IMR-90 (cell line): ENCODE results near the gene RNFT2. TPM values are rescaled to one million over a fixed set of nuclear protein-coding genes. Genes with fewer than 3 reads are reported as not detected.

Experiments used
- ATAC-seq: fragments of 200-7000 bp; cut with Tn5 transposase; 2 replicates; pipeline ENCODE4 v1.9.1; 2020; ENCODE audit warnings: low read depth, mild to moderate bottlenecking, moderate library complexity
- BruUV-seq: library from RNA; stranded (reverse); fragments of 400-500 nt; replicated peaks from 2 replicates; lab custom pipeline; 2021; lab: Mats Ljungman, UMichigan
- CTCF ChIA-PET: fragments of 300-600 bp; formaldehyde crosslinking; extraction: SDS; loops from one replicate; lab custom pipeline; 2021; ENCODE audit warnings: antibody characterized with exemption; lab: Yijun Ruan, JAX
- POLR2A ChIA-PET: fragments of 300-600 bp; sonication (Branson Sonifier 250); formaldehyde crosslinking; loops from one replicate; lab custom pipeline; 2022; ENCODE audit warnings: antibody characterized with exemption; ENCODE audit not compliant: unreplicated experiment; lab: Charles Lee
- DNase-seq: peaks from one replicate; pipeline ENCODE4 v3.0.0; 2013
- H2AFZ ChIP-seq: replicated peaks from 2 replicates; pipeline ENCODE3; 2013; ENCODE audit warnings: low read length, mild to moderate bottlenecking; ENCODE audit not compliant: poor library complexity
- H2AK5ac ChIP-seq: 2 replicates; pipeline ENCODE4 v1.6.1; 2013; ENCODE audit warnings: low read depth, low read length, inconsistent platforms
- H2AK9ac ChIP-seq: replicated peaks from 2 replicates; pipeline ENCODE3; 2013; ENCODE audit warnings: mild to moderate bottlenecking, low read depth, low read length, moderate library complexity; ENCODE audit not compliant: poor library complexity
- H2BK120ac ChIP-seq: 2 replicates; pipeline ENCODE4 v1.6.1; 2013; ENCODE audit warnings: low read depth, low read length, inconsistent platforms
- H2BK15ac ChIP-seq: 3 replicates; pipeline ENCODE4 v1.6.1; 2013; ENCODE audit warnings: low read depth, low read length, inconsistent platforms
- H2BK20ac ChIP-seq: 2 replicates; pipeline ENCODE4 v1.6.1; 2013; ENCODE audit warnings: low read depth, mild to moderate bottlenecking, inconsistent platforms, low read length, moderate library complexity
- H2BK5ac ChIP-seq: 2 replicates; pipeline ENCODE4 v1.6.1; 2013; ENCODE audit warnings: mild to moderate bottlenecking, low read depth, low read length, inconsistent platforms; ENCODE audit not compliant: poor library complexity, severe bottlenecking
- H3K14ac ChIP-seq: replicated peaks from 2 replicates; pipeline ENCODE4 v1.6.1; 2013; ENCODE audit warnings: low read depth, low read length, inconsistent platforms
- H3K18ac ChIP-seq: 2 replicates; pipeline ENCODE4 v1.6.1; 2013; ENCODE audit warnings: low read depth, low read length, control low read depth
- H3K23ac ChIP-seq: 2 replicates; pipeline ENCODE4 v1.6.1; 2013; ENCODE audit warnings: low read depth, low read length, inconsistent platforms
- H3K27ac ChIP-seq: 2 replicates; pipeline ENCODE4 v1.5.1; 2013; ENCODE audit warnings: mild to moderate bottlenecking, control low read depth, low read length; ENCODE audit not compliant: insufficient read depth
- H3K27me3 ChIP-seq: 2 replicates; pipeline ENCODE4 v1.6.1; 2013; ENCODE audit warnings: low read length; ENCODE audit not compliant: control insufficient read depth, insufficient read depth
- H3K36me3 ChIP-seq: 2 replicates; pipeline ENCODE4 v1.6.1; 2013; ENCODE audit warnings: low read length, mixed read lengths; ENCODE audit not compliant: control insufficient read depth, insufficient read depth
- H3K4ac ChIP-seq: 2 replicates; pipeline ENCODE4 v1.6.1; 2013; ENCODE audit warnings: low read depth, low read length, inconsistent platforms
- H3K4me1 ChIP-seq: 2 replicates; pipeline ENCODE4 v1.6.1; 2013; ENCODE audit warnings: low read length, mixed read lengths; ENCODE audit not compliant: control insufficient read depth, insufficient read depth
- H3K4me2 ChIP-seq: 2 replicates; pipeline ENCODE4 v1.6.1; 2013; ENCODE audit warnings: low read depth, mild to moderate bottlenecking, control low read depth, low read length, moderate library complexity
- H3K4me3 ChIP-seq: 2 replicates; pipeline ENCODE4 v1.5.1; 2013; ENCODE audit warnings: low read depth, mild to moderate bottlenecking, control low read depth, low read length, moderate library complexity; ENCODE audit not compliant: insufficient read depth
- H3K56ac ChIP-seq: 2 replicates; pipeline ENCODE4 v1.6.1; 2013; ENCODE audit warnings: low read length, inconsistent platforms; ENCODE audit not compliant: insufficient read depth; ENCODE audit errors: extremely low read depth
- H3K79me1 ChIP-seq, 2 experiments: 2 replicates each; pipeline ENCODE4 v1.6.1; 2013; ENCODE audit warnings: low read length in 2 of 2, inconsistent platforms in 1 of 2, low read depth in 1 of 2
- H3K9ac ChIP-seq: 2 replicates; pipeline ENCODE4 v1.6.1; 2013; ENCODE audit warnings: low read depth, low read length, control low read depth
- H3K9me1 ChIP-seq: 2 replicates; pipeline ENCODE4 v1.6.1; 2013; ENCODE audit warnings: low read length, inconsistent platforms; ENCODE audit not compliant: insufficient read depth
- H3K9me3 ChIP-seq: 2 replicates; pipeline ENCODE4 v1.6.1; 2013; ENCODE audit warnings: low read length; ENCODE audit not compliant: control insufficient read depth, insufficient read depth
- H4K20me1 ChIP-seq: 2 replicates; pipeline ENCODE4 v1.6.1; 2013; ENCODE audit warnings: low read length, inconsistent platforms; ENCODE audit not compliant: insufficient read depth
- H4K5ac ChIP-seq: 2 replicates; pipeline ENCODE4 v1.6.1; 2013; ENCODE audit warnings: mild to moderate bottlenecking, low read depth, low read length, control low read depth
- H4K8ac ChIP-seq, 2 experiments: 2 replicates each; pipeline ENCODE4 v1.6.1; 2013; ENCODE audit warnings: low read depth in 2 of 2, low read length in 2 of 2, control low read depth in 1 of 2, inconsistent platforms in 1 of 2
- H4K91ac ChIP-seq: 2 replicates; pipeline ENCODE4 v1.6.1; 2013; ENCODE audit warnings: low read depth, low read length, inconsistent platforms; ENCODE audit not compliant: insufficient read depth
- RAD21 ChIP-seq: IDR thresholded peaks from 2 replicates; pipeline ENCODE4 v1.6.1; 2012; ENCODE audit warnings: low read length, improper control_type of control experiment
- WGBS, 2 experiments: methylation state at CpG; one replicate each; pipeline versions ENCODE4 v1.1.5 to v1.1.7; 2013; ENCODE audit warnings: missing lambda C conversion rate in 2 of 2; ENCODE audit not compliant: insufficient read length in 1 of 2; ENCODE audit errors: extremely low coverage in 2 of 2; 5-methylcytosine and 5-hydroxymethylcytosine counted together
- dilution Hi-C: fragments of 300-500 bp; cut with HindIII; formaldehyde crosslinking; loops from one replicate; pipeline ENCODE4 v1.14.3; 2018; ENCODE audit warnings: low sequenced_read_pairs; ENCODE audit not compliant: unreplicated experiment
- in situ Hi-C: fragments of 300-500 bp; cut with MboI; formaldehyde crosslinking; loops from 3 replicates; pipeline ENCODE4 v1.14.3; 2019; ENCODE audit warnings: low sequenced_read_pairs, inconsistent platforms, mixed read lengths
- intact Hi-C: fragments of 100-400 bp; cut with micrococcal nuclease; formaldehyde crosslinking; loops from 2 replicates; pipeline ENCODE4 v1.10.0; 2022
- polyA plus RNA-seq, 3 experiments: library from polyadenylated mRNA; depleted of rRNA; stranded (reverse); fragments of >200 nt; gene quantifications; 2 replicates each; pipeline ENCODE4 v1.2.3, GENCODE V29; 2012; ENCODE audit warnings: low replicate concordance in 1 of 3
- total RNA-seq: library from RNA; depleted of rRNA; stranded (reverse); fragments of >200 nt; gene quantifications from 2 replicates; pipeline ENCODE4 v1.2.3, GENCODE V29; 2012

The RNFT2 gene
- total and polyA plus RNA-seq, 2 of the 4 experiments (the other 2 are of a cell fraction), result 1.6 to 2.3 TPM

GRCh38 chr12:116726694-116727093 is 11.4 kb upstream of the RNFT2 start:
- Histone ChIP-seq H3K9me1 (peaks cover 13% of the 10 kb centered on the region), H3K27ac (no peak overlapping the region), H3K79me1 (peaks cover 36 to 41% of the 10 kb centered on the region in 2 experiments), H3K4me2 (no peak overlapping the region), H3K18ac (no peak overlapping the region), H3K4me1 (no peaks in the 10 kb centered on the region), H4K20me1 (peaks cover 17% of the 10 kb centered on the region; the same call in 1 of the 2 replicates), H3K4ac (no peak overlapping the region), H2BK5ac (no peak overlapping the region), H4K91ac (no peak overlapping the region), H4K5ac (no peak overlapping the region), H2AK9ac (no peak overlapping the region), H2AK5ac (no peak overlapping the region), H3K14ac (no peak overlapping the region), H3K9me3 (no peaks in the 10 kb centered on the region), H3K9ac (no peak overlapping the region), H4K8ac (no peak overlapping the region), H2BK120ac (no peak overlapping the region), H3K36me3 (peaks cover 2% of the 10 kb centered on the region; the same call in 1 of the 2 replicates), H3K56ac (no peak overlapping the region), H2BK15ac (no peak overlapping the region), H3K4me3 (no peak overlapping the region), H3K23ac (no peak overlapping the region), H3K27me3 (no peaks in the 10 kb centered on the region), H2BK20ac (no peak overlapping the region), H2AFZ (no peak overlapping the region)
- no CpG with 5 or more reads among the region's 4 CpGs for WGBS, 2 experiments
- POLR2A ChIA-PET, result no interaction called here
- CTCF ChIA-PET, result interaction anchor here (1.3 to 1.4 kb wide), 3 partner anchors 9 to 19 kb away, joined by 3 to 4 read pairs (median 3); no protein-coding TSS in a partner anchor
- dilution Hi-C loops (no loop called here), in situ Hi-C loops (no loop called here), intact Hi-C loops (no loop called here)
- no TSS peak for BruUV-seq
- DNase-seq, result no peak
- no peak for ATAC-seq
- no peak for TF ChIP-seq RAD21
